ENCODE data around the gene NEMP1. TPM values are rescaled to one million over a fixed set of nuclear protein-coding genes. Genes with fewer than 3 reads are reported as not detected.

Gene NEMP1
- total and polyA plus RNA-seq, 2 of the 8 experiments (the other 6 are each of a cell fraction or from before 2014, with no cell fraction given), result 30.1 to 43.2 TPM

DNA sequence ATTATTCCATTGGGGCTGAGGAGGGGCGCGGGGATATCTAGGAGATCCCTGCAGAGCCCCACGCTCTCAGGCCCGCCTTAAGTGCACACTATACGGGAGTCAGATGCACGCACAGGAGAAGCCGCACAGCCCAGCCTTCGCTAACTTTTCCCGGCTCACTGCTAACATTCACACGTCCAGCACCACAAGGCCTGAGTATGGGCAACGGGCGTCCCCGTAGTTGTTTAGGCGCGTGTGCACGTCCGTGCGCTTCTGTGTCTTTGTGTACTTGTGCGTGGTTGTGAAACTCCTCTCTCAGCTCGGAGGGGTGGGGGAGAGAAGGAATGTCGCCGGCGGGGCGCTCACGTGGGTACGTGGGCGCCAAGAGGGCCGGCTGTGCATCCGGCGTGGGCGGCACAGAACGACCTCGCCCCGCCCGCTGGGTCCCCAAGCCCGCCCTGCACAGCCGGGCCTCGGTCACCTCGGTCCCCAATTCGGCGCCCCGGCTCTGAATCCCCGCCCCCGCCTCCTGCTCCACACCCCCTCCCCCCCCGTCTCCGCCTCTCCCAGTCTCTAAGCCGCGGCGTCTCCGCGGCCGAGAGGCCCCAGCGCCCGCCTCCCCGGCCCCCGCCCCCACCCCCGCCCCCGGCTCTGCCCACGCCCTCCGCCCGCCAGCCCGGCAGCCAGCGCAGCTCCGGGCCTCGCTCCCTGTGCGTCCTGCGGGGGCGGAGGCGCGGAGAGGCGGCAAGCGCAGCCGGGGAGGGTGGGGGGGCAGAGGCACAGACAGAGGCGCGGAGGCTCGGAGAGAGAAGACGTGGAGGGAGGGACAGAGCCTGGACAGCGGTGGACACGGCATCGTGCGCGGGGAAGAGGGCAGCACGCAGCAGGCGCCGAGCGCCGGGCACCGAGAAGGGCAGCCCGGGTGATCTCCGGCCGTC, 10.0 kb upstream of the NEMP1 start, which contains the start of gene NAB2 (continued):
- TF ChIP-seq GTF2F1 (IDR thresholded peaks at IDR 0.05; ENCODE audit: borderline replicate concordance, low read depth, low read length), result no peak
- TF ChIP-seq POLR2A (IDR thresholded peaks at IDR 0.05; ENCODE audit: control extremely low read depth in 1 of 2, low read depth in 2 of 2, low read length in 2 of 2), result 0 out of 3 replicates have a peak, but pooled peaks of 1 of the 2 experiments have one; percentile 3
- no peak for TF ChIP-seq TEAD4 (IDR thresholded peaks at IDR 0.05; ENCODE audit: low read depth, low read length)
- no peak for TF ChIP-seq CTBP2 (IDR thresholded peaks at IDR 0.05; ENCODE audit: borderline replicate concordance, insufficient read depth, insufficient read length, low read length)
- no peak for TF ChIP-seq KDM5A (IDR thresholded peaks at IDR 0.05; ENCODE audit: low read length)
- TF ChIP-seq, protein P1, sequence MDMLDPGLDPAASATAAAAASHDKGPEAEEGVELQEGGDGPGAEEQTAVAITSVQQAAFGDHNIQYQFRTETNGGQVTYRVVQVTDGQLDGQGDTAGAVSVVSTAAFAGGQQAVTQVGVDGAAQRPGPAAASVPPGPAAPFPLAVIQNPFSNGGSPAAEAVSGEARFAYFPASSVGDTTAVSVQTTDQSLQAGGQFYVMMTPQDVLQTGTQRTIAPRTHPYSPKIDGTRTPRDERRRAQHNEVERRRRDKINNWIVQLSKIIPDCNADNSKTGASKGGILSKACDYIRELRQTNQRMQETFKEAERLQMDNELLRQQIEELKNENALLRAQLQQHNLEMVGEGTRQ (IDR thresholded peaks at IDR 0.05; ENCODE audit: low read length), result no peak
- TF ChIP-seq POLR2AphosphoS5 (IDR thresholded peaks at IDR 0.05; ENCODE audit: low read depth, low read length), result peak; percentile 63
- TF ChIP-seq CBX5 (IDR thresholded peaks at IDR 0.05; ENCODE audit: low read depth, low read length), result no peak
- no peak for TF ChIP-seq CHD1 (IDR thresholded peaks at IDR 0.05; ENCODE audit: low read depth, low read length)
- TF ChIP-seq CBX8 (IDR thresholded peaks at IDR 0.05; ENCODE audit: borderline replicate concordance, low read depth, low read length), result no peak
- no peak for TF ChIP-seq SP2 (IDR thresholded peaks at IDR 0.05; ENCODE audit: low read length)
- TF ChIP-seq HDAC6 (IDR thresholded peaks at IDR 0.05; ENCODE audit: low read depth, low read length), result no peak
- TF ChIP-seq JUND (IDR thresholded peaks at IDR 0.05; ENCODE audit: low read length), result no peak
- peak in 1 of 2 experiments; percentile 30; a peak in 1 of 4 replicates for TF ChIP-seq HDAC2 (IDR thresholded peaks at IDR 0.05; ENCODE audit: borderline replicate concordance in 1 of 2, low read depth in 2 of 2, low read length in 2 of 2)
